ENCODE results near the gene CDKL1.
A peak's percentile ranks its signal among the peaks of the same experiment; 100 is the strongest.
"Not testable (repeated sequence)": the region's sequence is repeated elsewhere in the genome, so short reads cannot be mapped to it uniquely, and the experiment has no call there.

The CDKL1 gene

DNA sequence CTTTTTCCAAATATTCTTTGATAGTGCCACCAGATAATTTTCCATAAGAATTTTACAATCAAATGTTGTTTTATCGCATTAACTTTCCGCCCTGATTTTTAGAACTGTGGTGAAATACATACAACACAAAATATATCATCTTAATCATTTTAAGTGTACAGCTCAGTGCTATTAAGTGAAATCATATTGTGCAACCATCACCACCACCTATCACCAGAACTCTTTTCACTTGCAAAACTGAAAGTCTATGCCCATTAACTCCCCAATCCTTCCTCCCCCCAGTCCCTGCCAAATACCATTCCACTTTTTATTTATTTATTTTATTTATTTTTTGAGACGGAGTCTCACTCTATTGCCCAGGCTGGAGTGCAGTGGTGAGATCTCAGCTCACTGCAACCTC lies 36.6 kb downstream of the CDKL1 start:
- Histone ChIP-seq H3K27me3 (ENCODE audit: insufficient read depth, poor library complexity, severe bottlenecking) (no peaks in the 10 kb centered on the region), H3K27ac (ENCODE audit: poor library complexity, severe bottlenecking) (peak overlapping the region; percentile 37), H3K4me3 (ENCODE audit: severe bottlenecking) (no peak overlapping the region), H3K36me3 (ENCODE audit: low read depth) (no peaks in the 10 kb centered on the region), H3K9me3 (ENCODE audit: severe bottlenecking) (no peaks in the 10 kb centered on the region), H3K4me1 (ENCODE audit: insufficient read depth, poor library complexity, severe bottlenecking) (peaks cover 31% of the 10 kb centered on the region)
- DNase-seq (ENCODE audit: low spot score): no peak
- ATAC-seq (ENCODE audit: low read depth): no peak
- no peak for TF ChIP-seq CTCF (IDR thresholded peaks at IDR 0.05; ENCODE audit: poor library complexity, severe bottlenecking)

GRCh38 chr14:50359631-50360030 lies 37.0 kb downstream of the CDKL1 start:
- H3K4me1 ChIP-seq (ENCODE audit: insufficient read depth, poor library complexity, severe bottlenecking): peaks cover 26% of the 10 kb centered on the region
- no peak for DNase-seq (ENCODE audit: low spot score)
- no peaks in the 10 kb centered on the region for H3K36me3 ChIP-seq (ENCODE audit: low read depth)
- no peaks in the 10 kb centered on the region for H3K27me3 ChIP-seq (ENCODE audit: insufficient read depth, poor library complexity, severe bottlenecking)
- H3K9me3 ChIP-seq (ENCODE audit: severe bottlenecking): no peaks in the 10 kb centered on the region
- ATAC-seq (ENCODE audit: low read depth): no peak
- no peak overlapping the region for H3K4me3 ChIP-seq (ENCODE audit: severe bottlenecking)
- no peak overlapping the region for H3K27ac ChIP-seq (ENCODE audit: poor library complexity, severe bottlenecking)
- TF ChIP-seq CTCF (IDR thresholded peaks at IDR 0.05; ENCODE audit: poor library complexity, severe bottlenecking): no peak

DNA sequence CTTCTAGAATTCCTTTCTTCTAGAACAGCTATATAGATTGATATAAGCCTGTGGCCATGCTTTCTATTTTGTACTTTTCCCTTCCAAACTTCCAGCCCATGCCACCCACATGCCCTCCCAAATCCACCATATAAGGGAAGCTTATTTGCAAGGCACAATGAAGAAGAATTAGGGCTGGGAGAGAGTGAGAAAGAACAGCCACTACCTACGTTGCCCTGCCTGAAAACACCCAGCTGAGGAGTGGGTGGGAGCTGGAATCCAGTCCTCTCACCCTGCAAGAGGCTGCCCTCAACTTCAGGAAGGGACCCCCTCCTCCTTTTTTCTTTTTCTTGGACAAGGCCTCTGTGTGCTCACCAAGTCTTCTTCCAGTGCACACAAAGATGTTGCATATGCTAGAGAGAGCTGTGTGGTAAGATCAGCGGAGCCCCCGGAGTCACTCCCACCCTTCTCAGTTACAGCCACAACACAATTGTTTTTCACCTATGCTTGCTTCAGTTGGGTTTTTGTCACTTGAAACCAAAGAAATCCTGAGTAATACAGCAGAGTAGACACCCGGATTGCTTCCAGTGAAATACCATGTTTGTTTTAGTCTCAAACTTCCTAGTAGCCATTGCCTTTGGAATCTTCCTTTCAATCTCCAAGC lies 38.8 kb downstream of the CDKL1 start:
- ATAC-seq (ENCODE audit: low read depth) (no peak), DNase-seq (ENCODE audit: low spot score) (no peak)

GRCh38 chr14:50357124-50357523 lies 39.6 kb downstream of the CDKL1 start:
- H3K4me1 ChIP-seq (ENCODE audit: insufficient read depth, poor library complexity, severe bottlenecking): peaks cover 12% of the 10 kb centered on the region
- DNase-seq (ENCODE audit: low spot score): no peak
- no peak for TF ChIP-seq CTCF (IDR thresholded peaks at IDR 0.05; ENCODE audit: poor library complexity, severe bottlenecking)

More for the DNA sequence above, 38.8 kb downstream of the CDKL1 start:
- Histone ChIP-seq H3K4me3 (ENCODE audit: severe bottlenecking) (no peak overlapping the region), H3K36me3 (ENCODE audit: low read depth) (no peaks in the 10 kb centered on the region), H3K9me3 (ENCODE audit: severe bottlenecking) (no peaks in the 10 kb centered on the region), H3K4me1 (ENCODE audit: insufficient read depth, poor library complexity, severe bottlenecking) (peaks cover 12% of the 10 kb centered on the region), H3K27me3 (ENCODE audit: insufficient read depth, poor library complexity, severe bottlenecking) (no peaks in the 10 kb centered on the region), H3K27ac (ENCODE audit: poor library complexity, severe bottlenecking) (no peak overlapping the region)
- TF ChIP-seq CTCF (IDR thresholded peaks at IDR 0.05; ENCODE audit: poor library complexity, severe bottlenecking): no peak

GRCh38 chr14:50356283-50356682 lies 40.4 kb downstream of the CDKL1 start:
- not testable (repeated sequence) for DNase-seq (ENCODE audit: low spot score); H3K36me3 ChIP-seq (ENCODE audit: low read depth); ATAC-seq (ENCODE audit: low read depth); H3K27me3 ChIP-seq (ENCODE audit: insufficient read depth, poor library complexity, severe bottlenecking); H3K9me3 ChIP-seq (ENCODE audit: severe bottlenecking); H3K4me1 ChIP-seq (ENCODE audit: insufficient read depth, poor library complexity, severe bottlenecking); H3K4me3 ChIP-seq (ENCODE audit: severe bottlenecking); H3K27ac ChIP-seq (ENCODE audit: poor library complexity, severe bottlenecking)

More at GRCh38 chr14:50357124-50357523, 39.6 kb downstream of the CDKL1 start:
- Histone ChIP-seq H3K27me3 (ENCODE audit: insufficient read depth, poor library complexity, severe bottlenecking) (no peaks in the 10 kb centered on the region), H3K4me3 (ENCODE audit: severe bottlenecking) (no peak overlapping the region), H3K36me3 (ENCODE audit: low read depth) (no peaks in the 10 kb centered on the region), H3K27ac (ENCODE audit: poor library complexity, severe bottlenecking) (no peak overlapping the region), H3K9me3 (ENCODE audit: severe bottlenecking) (no peaks in the 10 kb centered on the region)
- ATAC-seq (ENCODE audit: low read depth): no peak
